Right atrium auricular region (tissue), 2 donors: Measurements from ENCODE around the gene FANCF. TPM values are rescaled to one million over a fixed set of nuclear protein-coding genes. Genes with fewer than 3 reads are reported as not detected.

ENCODE experiments used
- DNase-seq: peaks from one replicate; pipeline ENCODE4 v3.0.0-alpha.2; 2019; ENCODE audit warnings: low spot score
- H3K27ac ChIP-seq, 2 donors: fragments of 200-600 bp; sonication (generic); 1 replicate in 1 of 2; 2 replicates in 1 of 2; pipeline ENCODE4 v1.5.1; 2016 to 2019
- H3K27me3 ChIP-seq, 2 donors: fragments of 200-600 bp; sonication (generic); one replicate each; pipeline versions ENCODE4 v1.5.1 to v1.6.0; 2017 to 2019
- H3K36me3 ChIP-seq: fragments of 200-600 bp; sonication (generic); one replicate; pipeline ENCODE4 v1.5.1; 2016
- H3K4me1 ChIP-seq, 2 donors: fragments of 200-600 bp; sonication (generic); one replicate each; pipeline versions ENCODE4 v1.5.1 to v1.6.0; 2017 to 2019
- H3K4me3 ChIP-seq, 2 donors: fragments of 200-600 bp; sonication (generic); 1 replicate in 1 of 2; 2 replicates in 1 of 2; pipeline ENCODE4 v1.5.1; 2017 to 2019; ENCODE audit warnings: mild to moderate bottlenecking in 1 of 2, moderate library complexity in 1 of 2
- H3K9me3 ChIP-seq, 2 donors: fragments of 200-600 bp; sonication (generic); one replicate each; pipeline ENCODE4 v1.5.1; 2019
- CTCF ChIP-seq, 2 donors: fragments of 200-600 bp; sonication (generic); IDR thresholded peaks; one replicate each; pipeline ENCODE4 v1.5.1; 2019; ENCODE audit warnings: antibody characterized with exemption in 2 of 2
- total RNA-seq, 2 donors: library from RNA; depleted of rRNA; stranded (reverse); fragments of >200 nt; gene quantifications; one replicate each; pipeline ENCODE4 v1.1.0, GENCODE V29; 2016

FANCF gene
- total RNA-seq, 2 donors from 2014 or later = 3.6 to 4.8 TPM

GRCh38 chr11:22582151-22582410, 43.5 kb downstream of the FANCF start:
- no peaks in the 10 kb centered on the region for H3K36me3 ChIP-seq
- no peak overlapping the region for H3K4me3 ChIP-seq
- DNase-seq = no peak
- no peaks in the 10 kb centered on the region for H3K4me1 ChIP-seq
- no peaks in the 10 kb centered on the region for H3K27me3 ChIP-seq
- H3K9me3 ChIP-seq = no peaks in the 10 kb centered on the region
- no peak overlapping the region for H3K27ac ChIP-seq
- no peak for TF ChIP-seq CTCF (IDR thresholded peaks at IDR 0.05)

- H3K36me3 ChIP-seq = no peaks in the 10 kb centered on the region
- no peak for TF ChIP-seq CTCF (IDR thresholded peaks at IDR 0.05)
- no peaks in the 10 kb centered on the region for H3K27me3 ChIP-seq
- no peaks in the 10 kb centered on the region for H3K9me3 ChIP-seq
- H3K27ac ChIP-seq = no peak overlapping the region
- no peaks in the 10 kb centered on the region for H3K4me1 ChIP-seq
- H3K4me3 ChIP-seq = no peak overlapping the region
- DNase-seq = no peak
These were observed 44.1 kb downstream of the FANCF start for GRCh38 chr11:22581354-22582150.

- TF ChIP-seq CTCF (IDR thresholded peaks at IDR 0.05) = no peak
- no peaks in the 10 kb centered on the region for H3K9me3 ChIP-seq
- no peak overlapping the region for H3K27ac ChIP-seq
- H3K4me3 ChIP-seq = no peak overlapping the region
- no peaks in the 10 kb centered on the region for H3K36me3 ChIP-seq
- H3K27me3 ChIP-seq = no peaks in the 10 kb centered on the region
- no peaks in the 10 kb centered on the region for H3K4me1 ChIP-seq
- no peak for DNase-seq
These were observed 47.8 kb downstream of the FANCF start for GRCh38 chr11:22577854-22578253.

Other genes with a start within 250 kb of the FANCF start
- gene GAS2, start 40.8 kb upstream of the FANCF start, total RNA-seq = 1 to 10 TPM; 6.5 to 9.7 TPM
- gene SVIP, start 204.0 kb upstream of the FANCF start, total RNA-seq = 10 to 100 TPM; 13.1 to 13.9 TPM
- not detected for gene CCDC179, start 234.7 kb upstream of the FANCF start, total RNA-seq